SH-SY5Y (cell line): ENCODE results near the gene LRCOL1.

ENCODE experiments used
- GATA2 ChIP-seq: IDR thresholded peaks from 2 replicates; pipeline ENCODE4 v1.6.1; 2011; ENCODE audit warnings: mild to moderate bottlenecking, low read depth, low read length
- GATA3 ChIP-seq: IDR thresholded peaks from 2 replicates; pipeline ENCODE4 v1.6.1; 2011; ENCODE audit warnings: low read depth, mild to moderate bottlenecking, low read length, moderate library complexity

Gene LRCOL1

DNA sequence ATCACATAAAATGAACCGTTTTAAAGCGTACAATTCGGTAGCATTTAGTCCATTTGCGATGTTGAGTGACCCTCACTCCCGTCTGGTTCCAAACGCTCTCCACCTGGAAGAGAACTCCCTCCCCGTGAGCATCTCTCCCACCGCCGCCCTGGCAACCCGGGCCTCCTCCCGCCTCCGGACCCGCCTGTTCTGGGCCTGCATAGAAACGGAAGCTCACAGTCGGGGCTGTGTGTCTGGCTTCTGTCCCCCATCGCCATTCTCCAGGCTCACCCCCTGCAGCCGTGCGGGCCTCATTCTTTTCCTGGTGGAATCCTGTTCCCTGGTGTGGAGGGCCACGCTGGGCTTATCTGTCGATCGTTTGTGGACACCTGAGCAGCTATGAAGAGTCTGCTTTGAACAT, 17.3 kb downstream of the LRCOL1 start:
- TF ChIP-seq GATA2 (no peak), GATA3 (no peak)

DNA sequence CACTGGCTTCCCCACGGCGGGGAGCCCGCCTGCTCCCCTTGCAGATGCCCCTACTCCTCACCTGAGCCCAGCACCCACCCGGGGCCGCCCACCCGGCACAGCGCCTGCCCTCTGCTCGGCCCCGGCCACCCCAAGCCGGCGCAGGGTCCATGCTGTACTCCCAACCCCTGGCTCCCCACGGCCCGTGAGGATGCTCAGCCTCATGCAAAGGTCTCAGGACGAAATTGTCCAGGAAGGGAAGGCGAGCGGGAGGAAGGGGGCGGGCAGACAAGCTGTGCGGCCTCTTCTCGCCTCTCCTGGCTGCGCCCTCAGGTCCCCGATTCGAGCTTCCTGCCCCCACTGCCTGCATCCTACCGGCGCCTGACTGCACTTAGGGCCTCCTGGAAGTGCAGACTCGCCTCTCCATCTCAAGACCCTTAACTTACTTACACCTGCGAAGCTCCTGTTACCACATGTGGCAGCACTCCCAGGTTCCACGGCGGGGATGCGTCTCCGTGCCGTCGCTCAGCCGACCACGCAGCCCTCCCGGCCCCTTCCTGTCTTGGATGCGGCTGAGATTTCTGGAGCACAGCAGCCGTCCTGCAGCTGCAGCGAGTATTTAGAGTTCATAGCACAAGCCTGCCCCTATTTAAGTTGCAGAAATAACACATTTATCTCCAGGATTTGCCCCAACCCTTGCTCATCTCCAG, 18.0 kb downstream of the LRCOL1 start:
- TF ChIP-seq GATA2 (no peak), GATA3 (no peak)

DNA sequence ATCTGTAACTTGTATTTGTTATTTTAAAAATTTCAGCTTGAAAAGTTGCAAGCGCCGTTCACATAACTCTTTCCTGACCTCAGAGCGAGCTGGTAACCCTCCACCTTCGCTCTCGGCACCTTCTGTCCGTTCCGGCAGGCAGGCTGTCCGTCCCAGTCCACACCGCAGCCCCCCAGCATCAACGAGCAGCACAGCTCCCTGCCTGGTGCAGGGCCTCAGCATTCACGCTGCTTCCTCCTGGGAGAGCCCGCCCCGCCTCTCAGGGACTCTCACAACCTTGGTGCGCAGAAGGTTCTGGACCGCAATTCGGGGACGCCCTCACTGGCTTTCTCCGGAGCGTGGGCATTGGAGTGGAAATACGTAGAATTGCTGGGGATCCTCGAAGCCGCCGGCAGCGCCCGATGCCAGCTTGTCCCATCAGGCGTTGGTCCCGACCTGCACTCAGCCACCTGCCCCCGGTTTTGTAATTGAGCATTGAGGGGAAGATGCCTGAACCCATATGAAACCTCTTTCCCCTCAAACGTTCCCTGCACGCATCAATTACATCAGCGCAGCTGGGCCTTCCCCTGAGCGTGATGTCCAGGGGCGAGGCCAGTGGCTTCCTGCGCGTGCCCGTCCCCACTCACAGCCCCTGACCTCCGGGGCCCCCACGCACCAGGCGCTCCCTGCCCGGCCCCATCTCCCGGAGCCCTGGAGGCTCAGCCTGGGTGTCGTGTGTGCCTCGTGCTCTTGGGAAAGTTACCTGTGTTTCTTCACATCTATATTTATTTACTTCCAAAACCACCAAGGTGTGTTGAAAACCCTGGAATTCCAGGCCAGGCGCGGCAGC, 19.1 kb downstream of the LRCOL1 start:
- no peak for TF ChIP-seq GATA3
- no peak for TF ChIP-seq GATA2

DNA sequence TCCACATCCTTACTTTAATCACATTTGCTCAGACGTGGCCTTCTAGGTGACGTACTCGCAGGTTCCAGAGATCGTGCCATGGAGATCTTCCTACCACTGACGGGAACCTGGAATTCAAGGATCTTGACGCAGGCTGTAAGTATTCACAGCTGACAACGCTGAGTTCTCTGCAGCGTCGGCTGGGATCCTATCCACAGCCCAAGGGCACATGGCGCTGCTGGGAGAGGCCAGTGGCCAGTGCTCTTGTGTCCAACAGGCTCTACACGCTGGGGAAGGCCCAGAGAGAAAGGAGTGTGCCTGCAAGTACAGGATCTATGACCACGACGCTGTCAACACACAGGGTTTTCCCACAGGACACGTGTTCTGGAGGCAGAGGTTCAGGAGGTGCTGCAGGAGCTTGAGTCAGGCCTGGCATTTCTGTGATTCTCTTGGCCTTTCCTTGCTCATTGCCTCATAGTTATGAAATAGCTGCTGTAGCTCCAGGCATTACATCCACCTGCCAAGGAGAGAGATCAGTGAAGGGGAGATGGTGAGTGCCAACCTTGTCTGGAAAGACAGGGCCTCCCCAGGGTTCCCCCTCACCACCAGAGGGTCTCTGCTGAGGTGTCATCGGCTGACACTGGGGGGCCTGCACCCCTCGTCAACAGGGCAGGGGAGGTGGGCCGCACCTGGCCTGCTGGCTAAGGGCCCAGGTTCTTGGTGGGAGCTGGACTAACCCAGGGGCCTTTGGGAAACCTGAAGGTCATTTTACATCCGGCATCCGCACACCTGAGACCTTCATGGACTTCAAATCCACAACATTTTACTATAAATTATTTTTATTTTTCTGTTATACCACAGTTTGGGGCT, 21.3 kb downstream of the LRCOL1 start:
- no peak for TF ChIP-seq GATA3
- TF ChIP-seq GATA2, result no peak

DNA sequence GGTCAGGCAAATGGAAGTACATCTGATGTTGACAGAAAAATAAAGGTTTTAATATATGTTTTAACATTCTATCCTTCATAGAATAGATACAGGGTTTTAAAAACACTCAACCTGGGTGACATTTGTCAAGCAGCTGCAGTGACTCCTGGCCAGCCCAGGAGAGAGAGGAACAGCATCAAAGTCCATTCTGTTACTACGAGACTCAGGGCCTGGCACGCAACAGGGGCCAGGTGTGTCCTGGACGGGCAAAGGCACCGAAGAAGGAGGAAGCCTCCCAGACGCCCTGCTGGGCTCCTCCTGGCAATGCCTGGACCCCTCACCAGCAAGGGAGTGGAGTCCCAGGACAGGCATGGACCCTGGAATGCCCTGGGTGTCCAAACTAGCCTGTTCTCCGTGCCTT, 22.1 kb downstream of the LRCOL1 start:
- no peak for TF ChIP-seq GATA2
- TF ChIP-seq GATA3, result no peak

DNA sequence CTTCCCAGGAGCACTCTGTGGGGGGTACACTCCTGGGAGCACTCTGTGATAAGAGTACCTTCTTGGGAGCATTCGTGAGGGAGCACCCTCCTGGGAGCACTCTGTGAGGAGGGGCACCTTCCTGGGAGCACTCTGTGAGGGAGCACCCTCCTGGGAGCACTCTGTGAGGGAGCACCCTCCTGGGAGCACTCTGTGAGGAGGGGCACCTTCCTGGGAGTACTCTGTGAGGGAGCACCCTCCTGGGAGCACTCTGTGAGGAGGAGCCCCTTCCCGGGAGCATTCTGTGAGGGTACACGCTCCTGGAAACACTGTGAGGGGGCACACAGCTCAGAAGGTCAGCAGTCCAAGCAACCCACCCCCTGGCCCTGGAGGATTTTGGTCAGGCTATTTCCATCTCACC, 22.6 kb downstream of the LRCOL1 start:
- TF ChIP-seq GATA2 (no peak), GATA3 (no peak)

DNA sequence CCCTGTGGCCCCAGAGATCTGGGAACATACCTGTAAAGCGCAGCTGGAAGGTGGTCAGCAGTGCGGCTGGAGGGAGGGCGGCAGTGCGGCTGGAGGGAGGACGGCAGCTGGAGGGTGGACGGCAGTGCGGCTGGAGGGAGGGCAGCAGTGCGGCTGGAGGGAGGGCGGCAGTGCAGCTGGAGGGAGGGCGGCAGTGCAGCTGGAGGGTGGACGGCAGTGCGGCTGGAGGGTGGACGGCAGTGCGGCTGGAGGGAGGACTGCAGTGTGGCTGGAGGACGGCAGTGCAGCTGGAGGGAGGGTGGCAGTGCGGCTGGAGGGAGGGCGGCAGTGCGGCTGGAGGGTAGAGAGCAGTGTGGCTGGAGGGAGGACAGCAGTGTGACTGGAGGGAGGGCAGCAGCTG, 23.5 kb downstream of the LRCOL1 start:
- TF ChIP-seq GATA2 (no peak), GATA3 (no peak)

DNA sequence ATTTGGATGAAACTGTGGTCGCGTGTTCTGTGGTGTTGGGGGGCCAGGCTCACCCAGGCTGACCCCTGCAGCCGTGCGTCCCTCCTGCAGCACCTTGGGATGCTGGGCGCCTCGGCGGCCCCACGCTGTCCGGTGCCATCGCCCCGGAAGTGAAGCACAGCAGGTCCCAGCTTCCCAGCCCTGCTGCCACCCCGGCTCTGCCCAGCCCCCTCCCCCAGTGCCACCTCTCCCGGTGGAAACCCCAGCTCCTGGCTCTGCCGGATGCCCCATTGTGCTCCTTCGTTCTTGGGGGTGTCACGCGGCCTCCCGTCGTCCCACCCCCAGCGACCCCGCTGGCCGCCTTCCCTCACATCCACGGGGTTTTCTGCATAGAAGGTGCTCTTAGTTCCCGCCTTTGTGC, 25.2 kb downstream of the LRCOL1 start:
- no peak for TF ChIP-seq GATA3

DNA sequence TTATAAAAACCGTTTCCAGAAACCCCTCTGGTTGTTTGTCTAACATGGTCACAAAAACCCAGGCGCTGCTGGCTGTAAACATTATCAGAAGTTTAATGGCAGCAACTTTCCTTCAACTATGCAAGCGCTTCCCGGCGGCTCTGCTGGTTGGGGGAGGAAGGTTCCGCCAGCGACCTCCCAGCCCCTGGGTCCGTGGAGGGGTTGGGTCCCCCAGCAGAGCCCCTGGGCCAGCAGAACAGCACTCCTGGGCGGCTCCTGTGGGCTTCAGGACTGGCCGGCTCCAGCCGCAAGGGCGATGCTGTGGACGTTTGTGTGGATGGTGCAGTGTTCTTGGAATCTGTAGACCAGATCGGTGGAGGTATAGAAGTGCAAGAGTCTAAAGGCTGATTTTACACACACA, 26.0 kb downstream of the LRCOL1 start:
- no peak for TF ChIP-seq GATA3
- TF ChIP-seq GATA2, result no peak

DNA sequence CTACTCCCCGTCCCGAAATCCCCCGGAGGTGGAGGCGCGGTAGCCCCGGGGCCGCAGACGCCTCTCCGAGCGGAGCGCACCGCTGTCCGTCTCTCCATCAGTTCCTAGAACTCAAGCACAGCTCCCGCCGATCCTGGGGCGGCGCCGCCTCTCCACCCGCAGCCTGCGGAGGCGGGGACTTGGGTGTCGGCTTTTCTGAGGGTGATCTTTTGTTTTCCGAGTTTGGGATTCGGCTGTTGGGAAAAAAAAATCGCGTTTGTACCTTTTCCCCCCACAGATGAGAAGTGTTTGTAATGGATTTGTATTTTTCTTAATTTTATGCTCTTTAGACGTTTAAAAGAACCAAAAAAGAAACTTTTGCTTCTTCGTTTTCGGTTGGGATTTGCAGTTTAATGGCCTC, 26.6 kb downstream of the LRCOL1 start:
- TF ChIP-seq GATA3, result no peak
- no peak for TF ChIP-seq GATA2

DNA sequence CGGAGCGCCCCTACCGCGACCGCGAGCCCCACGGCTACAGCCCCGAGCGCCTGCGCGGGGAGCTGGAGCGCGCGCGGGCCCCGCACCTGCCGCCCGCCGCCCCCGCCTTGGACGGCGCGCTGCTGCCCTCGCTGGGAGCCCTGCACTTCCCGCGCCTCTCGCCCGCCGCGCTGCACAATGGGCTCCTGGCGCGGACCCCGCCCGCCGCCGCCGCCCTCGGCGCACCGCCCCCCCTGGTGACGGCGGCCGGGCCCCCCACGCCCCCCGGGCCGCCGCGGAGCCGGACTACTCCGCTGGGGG, 27.0 kb downstream of the LRCOL1 start:
- no peak for TF ChIP-seq GATA3
- no peak for TF ChIP-seq GATA2

DNA sequence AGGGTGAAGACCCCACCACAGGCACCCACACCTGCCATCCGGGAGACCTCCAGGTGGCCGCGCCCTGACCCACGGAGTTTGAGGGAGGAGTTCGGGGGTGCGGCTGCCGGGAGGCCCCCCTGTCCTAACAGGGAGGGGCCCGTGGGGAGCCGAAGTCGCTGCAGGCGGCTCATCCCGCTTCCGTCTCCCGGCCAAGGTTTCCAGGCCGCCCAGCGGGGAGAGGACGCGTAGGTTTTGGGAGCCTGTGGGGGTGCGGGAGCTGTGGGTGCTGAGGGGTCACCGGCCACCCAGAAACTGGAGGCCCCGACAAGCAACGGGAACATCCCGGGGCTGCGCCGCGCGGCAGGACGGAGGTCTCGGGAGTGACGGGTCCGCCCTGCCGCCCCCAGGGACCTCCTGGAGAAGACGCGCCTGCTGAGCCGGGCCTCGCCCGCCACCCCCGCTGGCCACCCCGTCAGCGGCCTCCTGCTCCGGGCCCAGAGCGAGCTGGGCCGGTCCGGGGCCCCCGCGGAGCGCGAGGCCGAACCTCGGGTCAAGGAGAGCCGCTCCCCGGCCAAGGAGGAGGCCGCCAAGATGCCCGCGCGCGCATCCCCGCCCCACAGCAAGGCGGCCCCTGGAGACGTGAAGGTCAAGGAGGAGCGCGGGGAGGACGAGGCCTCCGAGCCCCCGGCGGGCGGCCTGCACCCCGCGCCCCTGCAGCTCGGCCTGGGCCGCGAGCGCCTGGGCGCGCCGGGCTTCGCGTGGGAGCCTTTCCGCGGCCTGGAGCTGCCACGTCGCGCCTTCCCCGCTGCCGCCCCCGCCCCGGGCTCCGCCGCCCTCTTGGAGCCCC, 27.6 kb downstream of the LRCOL1 start:
- TF ChIP-seq GATA2 (no peak), GATA3 (no peak)

DNA sequence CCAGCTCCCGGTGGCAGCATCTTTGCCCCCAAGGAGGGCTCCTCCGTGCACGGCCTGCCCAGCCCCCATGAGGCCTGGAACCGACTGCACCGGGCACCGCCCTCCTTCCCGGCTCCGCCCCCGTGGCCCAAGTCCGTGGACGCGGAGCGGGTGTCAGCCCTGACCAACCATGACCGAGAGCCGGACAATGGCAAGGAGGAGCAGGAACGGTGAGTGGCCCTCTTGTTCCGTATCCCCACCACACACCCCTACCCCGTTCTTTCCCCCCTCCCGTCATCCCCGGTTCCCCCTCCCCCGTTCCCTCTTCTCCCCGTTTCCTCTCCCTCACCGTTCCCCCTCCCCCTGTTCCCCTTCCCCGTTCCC, 28.3 kb downstream of the LRCOL1 start:
- TF ChIP-seq GATA2 (no peak), GATA3 (no peak)

DNA sequence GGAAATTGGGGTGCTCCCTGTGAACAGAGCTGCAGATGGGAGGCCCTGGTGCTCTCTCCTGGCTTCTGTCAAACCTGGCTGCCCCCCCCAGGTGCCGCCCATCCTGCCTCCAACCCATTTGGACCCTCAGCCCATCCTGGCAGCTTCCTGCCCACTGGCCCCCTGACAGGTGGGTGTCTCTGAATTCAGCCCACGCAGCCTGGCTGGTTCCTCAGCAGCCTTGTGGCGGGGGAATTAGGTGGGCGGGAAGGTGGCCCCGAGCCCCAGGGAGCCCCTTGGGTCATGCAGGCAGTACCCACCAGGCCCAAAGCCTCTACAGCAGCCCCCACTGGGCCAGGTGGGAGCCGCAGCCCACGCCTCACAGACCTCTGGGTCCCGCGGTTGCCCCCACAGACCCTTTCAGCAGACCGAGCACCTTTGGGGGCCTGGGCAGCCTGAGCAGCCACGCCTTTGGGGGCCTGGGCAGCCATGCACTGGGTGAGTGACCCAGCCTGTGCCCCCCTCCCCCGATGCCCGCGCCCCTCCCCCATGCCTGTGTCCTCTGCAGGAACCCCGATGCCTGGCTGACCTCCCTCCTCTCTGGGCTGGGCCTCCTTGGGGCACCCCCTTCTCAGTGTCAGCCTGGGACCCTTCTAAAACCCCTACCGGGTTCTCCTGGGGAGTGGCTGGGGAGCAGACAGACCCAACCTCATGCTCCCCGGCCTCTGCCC, 28.9 kb downstream of the LRCOL1 start:
- TF ChIP-seq GATA3, result no peak
- no peak for TF ChIP-seq GATA2
